Measurements from ENCODE around the gene TPM2.
A peak's percentile ranks its signal among the peaks of the same experiment; 100 is the strongest.
"Not testable (repeated sequence)": the region's sequence is repeated elsewhere in the genome, so short reads cannot be mapped to it uniquely, and the experiment has no call there.

Gene TPM2

GRCh38 chr9:35651956-35652828 is 37.5 kb downstream of the TPM2 start:
- no peak for DNase-seq

DNA sequence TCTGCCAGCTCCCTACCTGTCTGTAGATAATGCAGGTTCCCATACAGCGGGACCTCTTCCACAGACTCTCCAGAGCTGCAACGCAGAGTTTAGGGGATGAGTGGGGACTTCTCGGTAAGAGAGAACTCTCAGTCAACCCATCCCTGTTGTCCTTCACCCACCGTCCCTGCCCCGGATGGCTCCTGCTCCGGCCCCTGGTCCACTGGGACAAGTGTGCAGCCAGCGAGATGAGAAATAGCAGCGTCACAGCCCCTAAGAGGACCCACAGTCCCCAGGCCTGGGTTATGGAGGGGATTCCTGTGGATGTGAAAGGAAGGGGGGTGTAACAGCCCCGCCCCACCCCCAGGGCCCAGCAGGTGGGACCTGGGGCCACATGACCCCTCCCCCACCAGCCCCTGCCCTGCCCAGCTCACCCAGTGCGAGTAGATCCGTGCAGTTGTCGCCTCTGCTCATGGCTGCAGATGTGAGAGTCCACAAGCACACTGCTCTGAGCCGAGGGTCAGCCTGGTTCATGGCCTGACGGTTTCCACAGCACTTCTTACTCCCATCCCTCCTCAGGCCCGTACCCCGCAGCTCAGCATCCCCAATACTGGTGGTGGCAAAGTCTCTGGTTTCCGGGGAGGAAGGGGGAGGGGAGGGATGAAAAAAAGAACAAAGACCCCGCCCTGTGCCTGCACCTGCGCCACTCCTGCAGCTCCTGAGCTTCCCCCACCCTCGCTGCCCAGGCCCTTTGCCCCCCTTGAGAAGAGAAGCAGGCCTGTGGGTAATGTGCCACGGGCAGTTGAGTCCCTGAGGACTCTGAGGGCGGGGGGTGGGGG is 39.2 kb downstream of the TPM2 start, which contains the start of gene SIT1:
TSS of gene SIT1 (minus strand) at position 591 of the 818 bp plus-strand sequence. CDS start at position 513, 78 bp downstream.
- DNase-seq: peak; percentile 65

GRCh38 chr9:35649431-35650340 is 40.0 kb downstream of the TPM2 start:
- peak; percentile 70 for DNase-seq

DNA sequence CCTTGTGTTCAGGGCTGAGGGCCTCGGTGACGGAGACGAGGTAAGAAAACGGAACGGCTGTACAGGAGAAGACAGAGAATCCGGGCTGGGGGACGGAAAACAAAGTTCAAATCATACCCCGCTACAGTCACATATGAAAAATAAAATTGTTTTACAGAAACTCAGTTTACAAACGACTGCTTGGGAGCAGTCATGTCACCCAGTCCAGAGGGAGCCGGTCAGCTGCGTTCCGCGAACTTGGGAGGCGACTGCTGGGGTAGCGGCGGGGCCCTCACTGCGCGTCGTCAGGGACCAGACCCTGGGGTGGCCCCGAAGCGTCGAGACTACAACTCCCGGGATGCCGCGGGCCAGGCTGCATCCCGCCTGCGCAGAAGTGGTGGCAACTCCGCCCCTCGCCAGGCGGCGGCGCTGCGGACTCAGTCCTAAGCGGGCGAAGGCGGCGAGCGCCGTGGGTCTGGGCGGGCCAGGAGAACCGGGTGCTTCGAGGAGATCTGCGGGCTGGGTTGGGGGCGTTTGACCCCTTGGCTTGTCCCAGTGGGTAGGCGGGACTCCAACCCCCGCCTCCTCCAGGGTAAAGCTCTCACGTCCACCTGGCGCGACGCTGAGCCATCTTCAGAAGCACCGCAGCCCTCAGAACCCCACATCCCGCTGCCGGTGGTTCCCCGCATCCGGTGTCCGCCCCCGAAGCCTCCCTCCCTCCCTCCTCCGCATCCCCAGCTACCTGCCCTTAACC is 43.0 kb downstream of the TPM2 start:
- DNase-seq: peak; percentile 90

- peak; percentile 39 for DNase-seq
Measured at GRCh38 chr9:35646153-35646532, 43.6 kb downstream of the TPM2 start.

DNA sequence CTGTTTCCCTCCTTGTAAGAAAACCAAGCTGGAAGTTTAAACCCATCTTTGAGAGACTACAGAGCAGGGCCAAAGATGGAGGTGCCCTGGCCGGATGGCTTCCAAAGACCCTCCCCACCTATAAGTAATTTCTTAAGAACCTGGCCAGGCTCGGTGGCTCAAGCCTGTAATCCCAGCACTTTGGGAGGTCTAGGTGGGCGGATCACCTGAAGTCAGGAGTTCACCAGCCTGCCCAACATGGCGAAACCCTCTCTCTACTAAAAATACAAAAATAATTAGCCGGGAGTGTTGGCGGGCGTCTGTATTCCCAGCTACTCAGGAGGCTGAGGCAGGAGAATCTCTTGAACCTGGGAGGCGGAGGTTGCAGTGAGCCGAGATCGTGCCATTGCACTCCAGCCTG is 44.0 kb downstream of the TPM2 start:
- DNase-seq: not testable (repeated sequence)

DNA sequence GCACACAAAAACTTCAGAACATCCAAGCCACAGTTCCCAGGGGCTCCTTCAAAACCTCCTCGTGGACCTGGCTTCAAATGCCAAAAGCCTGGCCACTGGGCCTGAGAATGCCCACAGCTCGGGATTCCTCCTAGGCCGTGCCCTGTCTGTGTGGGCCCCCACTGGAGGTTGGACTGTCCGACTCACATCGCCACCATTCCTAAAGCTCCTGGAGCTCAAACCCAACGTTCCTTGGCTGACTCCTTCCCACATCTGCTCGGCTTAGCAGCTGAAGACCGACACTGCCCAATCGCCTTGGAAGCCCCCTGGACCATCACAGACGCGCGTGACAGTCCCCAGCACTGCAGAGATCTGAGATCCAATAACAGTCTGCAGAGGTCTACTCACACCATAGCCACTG is 46.7 kb downstream of the TPM2 start:
- no peak for DNase-seq

DNA sequence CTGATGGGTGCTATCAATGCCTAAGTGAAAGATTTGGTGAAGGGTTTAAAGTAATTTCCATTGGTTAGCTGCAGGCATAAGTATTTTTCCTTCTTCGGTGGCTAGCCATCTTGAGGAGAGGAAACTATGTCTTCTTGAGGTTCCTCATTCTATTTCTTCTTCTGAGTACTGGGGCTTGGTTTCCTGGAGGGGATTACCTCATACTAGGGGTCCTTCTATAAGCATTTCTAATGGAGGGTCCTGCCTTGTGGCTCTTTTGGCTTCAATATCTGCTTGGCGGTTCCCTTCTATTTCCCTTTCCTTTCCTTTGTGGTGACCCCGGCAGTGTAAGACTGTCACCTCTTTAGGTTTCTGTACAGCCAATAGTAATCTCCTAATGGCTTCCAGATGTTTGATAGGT is 48.2 kb downstream of the TPM2 start:
- DNase-seq: not testable (repeated sequence)

GRCh38 chr9:35640431-35640830 is 49.3 kb downstream of the TPM2 start:
- DNase-seq: not testable (repeated sequence)

GRCh38 chr9:35639631-35640030 is 50.1 kb downstream of the TPM2 start:
- no peak for DNase-seq

DNA sequence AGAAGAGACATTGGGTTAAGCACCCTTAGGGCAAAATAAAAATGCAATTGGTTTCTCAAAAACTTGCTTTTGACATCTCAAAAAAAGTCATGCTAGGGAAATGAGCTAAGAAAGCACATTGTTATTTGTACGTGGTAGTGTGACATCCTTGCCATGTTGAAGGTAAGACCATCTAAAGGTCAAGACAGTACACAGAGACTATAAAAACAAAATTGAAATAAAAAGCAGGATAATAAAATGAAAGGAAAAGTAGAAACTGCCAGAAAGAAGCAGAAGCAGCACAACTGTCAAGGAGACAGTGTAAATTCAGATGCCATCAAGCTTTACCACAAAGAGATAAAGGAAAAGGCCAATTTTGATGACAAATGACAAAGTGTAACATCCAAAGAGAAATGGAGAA is 50.5 kb downstream of the TPM2 start:
- not testable (repeated sequence) for DNase-seq

GRCh38 chr9:35638751-35639150 is 51.0 kb downstream of the TPM2 start:
- DNase-seq: peak; percentile 65

- not testable (repeated sequence) for DNase-seq
Measured at GRCh38 chr9:35637427-35637955, 52.2 kb downstream of the TPM2 start.

GRCh38 chr9:35636877-35637246 is 52.9 kb downstream of the TPM2 start:
- not testable (repeated sequence) for DNase-seq

DNA sequence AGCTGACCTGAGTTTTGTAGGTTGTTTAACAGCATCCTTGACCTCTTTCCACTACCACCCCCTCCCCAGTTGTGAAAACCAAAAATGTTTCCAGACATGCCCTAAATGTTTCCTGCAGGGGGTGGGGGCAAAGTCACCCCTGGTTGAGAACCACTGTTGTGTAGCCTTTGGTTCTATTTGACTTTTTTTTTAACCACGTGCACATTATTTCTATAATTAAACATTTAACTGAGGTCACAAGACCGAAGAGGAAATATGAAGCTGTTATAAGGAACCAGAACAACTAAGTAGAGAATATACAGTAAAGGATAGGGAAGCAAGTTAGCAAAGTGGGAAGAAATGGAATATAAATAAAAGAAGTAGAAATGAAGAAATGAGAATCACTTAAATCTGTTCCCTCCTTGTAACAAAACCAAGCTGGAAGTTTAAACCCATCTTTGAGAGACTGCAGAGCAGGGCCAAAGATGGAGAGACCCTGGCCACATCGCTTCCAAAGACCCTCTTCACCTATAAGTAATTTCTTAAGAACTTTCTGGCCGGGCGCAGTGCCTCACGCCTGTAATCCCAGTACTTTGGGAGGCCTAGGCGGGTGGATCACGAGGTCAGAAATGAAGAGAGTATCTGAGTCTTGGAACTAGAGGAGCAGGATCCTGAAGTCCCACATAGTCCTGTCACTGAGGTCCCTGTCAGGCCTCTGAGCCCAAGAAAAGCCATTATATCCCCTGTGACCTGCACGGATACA is 53.4 kb downstream of the TPM2 start:
- DNase-seq: no peak

GRCh38 chr9:35635730-35636129 is 54.0 kb downstream of the TPM2 start:
- DNase-seq: no peak

Data from CD4-positive, alpha-beta T cell treated with Interleukin-6 for 4 hours (primary cell).